ENCODE results near the gene HEBP2.
A peak's percentile ranks its signal among the peaks of the same experiment; 100 is the strongest.

Gene HEBP2

GRCh38 chr6:138451043-138451442 is 47.0 kb downstream of the HEBP2 start:
- no peak for DNase-seq (ENCODE audit: low read depth in 2 of 2, low spot score in 1 of 2)

- peak; percentile 4 to 16 for DNase-seq (ENCODE audit: low read depth in 2 of 2, low spot score in 1 of 2)
Measured at GRCh38 chr6:138454981-138455706, 51.1 kb downstream of the HEBP2 start.

GRCh38 chr6:138455746-138456400 is 51.9 kb downstream of the HEBP2 start:
- DNase-seq (ENCODE audit: low read depth in 2 of 2, low spot score in 1 of 2): no peak

- DNase-seq (ENCODE audit: low read depth in 2 of 2, low spot score in 1 of 2): no peak
Measured at GRCh38 chr6:138456401-138456790, 52.4 kb downstream of the HEBP2 start.

GRCh38 chr6:138461647-138462046 is 57.6 kb downstream of the HEBP2 start:
- no peak for DNase-seq (ENCODE audit: low read depth in 2 of 2, low spot score in 1 of 2)

GRCh38 chr6:138464085-138464484 is 60.1 kb downstream of the HEBP2 start:
- DNase-seq (ENCODE audit: low read depth in 2 of 2, low spot score in 1 of 2): no peak

- no peak for DNase-seq (ENCODE audit: low read depth in 2 of 2, low spot score in 1 of 2)
Measured at GRCh38 chr6:138465007-138465645, 61.1 kb downstream of the HEBP2 start.

- no peak for DNase-seq (ENCODE audit: low read depth in 2 of 2, low spot score in 1 of 2)
Measured at GRCh38 chr6:138467901-138468300, 63.9 kb downstream of the HEBP2 start.

GRCh38 chr6:138468320-138469015 is 64.4 kb downstream of the HEBP2 start:
- DNase-seq (ENCODE audit: low read depth in 2 of 2, low spot score in 1 of 2): no peak
